ENCODE measurements around the gene PLAGL2. TPM values are rescaled to one million over a fixed set of nuclear protein-coding genes. Genes with fewer than 3 reads are reported as not detected.
"Not testable (repeated sequence)": the region's sequence is repeated elsewhere in the genome, so short reads cannot be mapped to it uniquely, and the experiment has no call there.

The PLAGL2 gene
- total RNA-seq, 1 donor from 2014 or later, result 11.8 TPM

- no peaks in the 10 kb centered on the region for H3K9me3 Mint-ChIP-seq (ENCODE audit: unreplicated experiment)
- peaks cover 26% of the 10 kb centered on the region for H3K4me1 Mint-ChIP-seq (ENCODE audit: unreplicated experiment)
- TF ChIP-seq CTCF (IDR thresholded peaks at IDR 0.05), result no peak
- H3K27me3 Mint-ChIP-seq (ENCODE audit: unreplicated experiment), result no peaks in the 10 kb centered on the region
- peaks cover 14% of the 10 kb centered on the region for H3K36me3 Mint-ChIP-seq (ENCODE audit: unreplicated experiment)
- no peak overlapping the region for H3K27ac Mint-ChIP-seq (ENCODE audit: unreplicated experiment)
- H3K4me3 Mint-ChIP-seq (ENCODE audit: unreplicated experiment), result no peak overlapping the region
- no peak for DNase-seq (ENCODE audit: extremely low spot score, unreplicated experiment)
Observed at GRCh38 chr20:32203356-32204204, 4.0 kb downstream of the PLAGL2 start.

- Mint-ChIP-seq H3K27ac (ENCODE audit: unreplicated experiment) (no peak overlapping the region), H3K27me3 (ENCODE audit: unreplicated experiment) (no peaks in the 10 kb centered on the region), H3K4me1 (ENCODE audit: unreplicated experiment) (peaks cover 20% of the 10 kb centered on the region), H3K9me3 (ENCODE audit: unreplicated experiment) (no peaks in the 10 kb centered on the region), H3K4me3 (ENCODE audit: unreplicated experiment) (no peak overlapping the region), H3K36me3 (ENCODE audit: unreplicated experiment) (peaks cover 22% of the 10 kb centered on the region)
- no peak for TF ChIP-seq CTCF (IDR thresholded peaks at IDR 0.05)
- DNase-seq (ENCODE audit: extremely low spot score, unreplicated experiment), result no peak
Observed at GRCh38 chr20:32201977-32202363, 5.6 kb downstream of the PLAGL2 start.

GRCh38 chr20:32201296-32201976, 6.1 kb downstream of the PLAGL2 start:
- H3K4me3 Mint-ChIP-seq (ENCODE audit: unreplicated experiment), result no peak overlapping the region
- peaks cover 15% of the 10 kb centered on the region for H3K4me1 Mint-ChIP-seq (ENCODE audit: unreplicated experiment)
- no peak overlapping the region for H3K27ac Mint-ChIP-seq (ENCODE audit: unreplicated experiment)
- DNase-seq (ENCODE audit: extremely low spot score, unreplicated experiment), result no peak
- H3K36me3 Mint-ChIP-seq (ENCODE audit: unreplicated experiment), result peaks cover 22% of the 10 kb centered on the region
- no peaks in the 10 kb centered on the region for H3K9me3 Mint-ChIP-seq (ENCODE audit: unreplicated experiment)
- H3K27me3 Mint-ChIP-seq (ENCODE audit: unreplicated experiment), result no peaks in the 10 kb centered on the region
- TF ChIP-seq CTCF (IDR thresholded peaks at IDR 0.05), result no peak

GRCh38 chr20:32199006-32199405, 8.5 kb downstream of the PLAGL2 start:
- TF ChIP-seq CTCF (IDR thresholded peaks at IDR 0.05), result no peak

GRCh38 chr20:32197136-32197535, 10.4 kb downstream of the PLAGL2 start:
- H3K4me1 Mint-ChIP-seq (ENCODE audit: unreplicated experiment); DNase-seq (ENCODE audit: extremely low spot score, unreplicated experiment); H3K27me3 Mint-ChIP-seq (ENCODE audit: unreplicated experiment); H3K4me3 Mint-ChIP-seq (ENCODE audit: unreplicated experiment); H3K9me3 Mint-ChIP-seq (ENCODE audit: unreplicated experiment); H3K27ac Mint-ChIP-seq (ENCODE audit: unreplicated experiment): not testable (repeated sequence)
- peaks cover 38% of the 10 kb centered on the region for H3K36me3 Mint-ChIP-seq (ENCODE audit: unreplicated experiment)

More at GRCh38 chr20:32199006-32199405, 8.5 kb downstream of the PLAGL2 start:
- no peak overlapping the region for H3K27ac Mint-ChIP-seq (ENCODE audit: unreplicated experiment)
- peaks cover 39% of the 10 kb centered on the region for H3K36me3 Mint-ChIP-seq (ENCODE audit: unreplicated experiment)
- DNase-seq (ENCODE audit: extremely low spot score, unreplicated experiment), result no peak
- no peak overlapping the region for H3K4me3 Mint-ChIP-seq (ENCODE audit: unreplicated experiment)
- H3K9me3 Mint-ChIP-seq (ENCODE audit: unreplicated experiment), result no peaks in the 10 kb centered on the region
- no peaks in the 10 kb centered on the region for H3K27me3 Mint-ChIP-seq (ENCODE audit: unreplicated experiment)
- no peaks in the 10 kb centered on the region for H3K4me1 Mint-ChIP-seq (ENCODE audit: unreplicated experiment)

GRCh38 chr20:32196613-32197012, 10.9 kb downstream of the PLAGL2 start:
- not testable (repeated sequence) for H3K4me3 Mint-ChIP-seq (ENCODE audit: unreplicated experiment); H3K9me3 Mint-ChIP-seq (ENCODE audit: unreplicated experiment); H3K27me3 Mint-ChIP-seq (ENCODE audit: unreplicated experiment); H3K27ac Mint-ChIP-seq (ENCODE audit: unreplicated experiment); H3K4me1 Mint-ChIP-seq (ENCODE audit: unreplicated experiment); DNase-seq (ENCODE audit: extremely low spot score, unreplicated experiment)
- H3K36me3 Mint-ChIP-seq (ENCODE audit: unreplicated experiment), result peaks cover 35% of the 10 kb centered on the region
